ENCODE results near the gene GMDS. TPM values are rescaled to one million over a fixed set of nuclear protein-coding genes. Genes with fewer than 3 reads are reported as not detected.

Gene GMDS
- total RNA-seq, 1 experiment from 2014 or later: 35.0 TPM

DNA sequence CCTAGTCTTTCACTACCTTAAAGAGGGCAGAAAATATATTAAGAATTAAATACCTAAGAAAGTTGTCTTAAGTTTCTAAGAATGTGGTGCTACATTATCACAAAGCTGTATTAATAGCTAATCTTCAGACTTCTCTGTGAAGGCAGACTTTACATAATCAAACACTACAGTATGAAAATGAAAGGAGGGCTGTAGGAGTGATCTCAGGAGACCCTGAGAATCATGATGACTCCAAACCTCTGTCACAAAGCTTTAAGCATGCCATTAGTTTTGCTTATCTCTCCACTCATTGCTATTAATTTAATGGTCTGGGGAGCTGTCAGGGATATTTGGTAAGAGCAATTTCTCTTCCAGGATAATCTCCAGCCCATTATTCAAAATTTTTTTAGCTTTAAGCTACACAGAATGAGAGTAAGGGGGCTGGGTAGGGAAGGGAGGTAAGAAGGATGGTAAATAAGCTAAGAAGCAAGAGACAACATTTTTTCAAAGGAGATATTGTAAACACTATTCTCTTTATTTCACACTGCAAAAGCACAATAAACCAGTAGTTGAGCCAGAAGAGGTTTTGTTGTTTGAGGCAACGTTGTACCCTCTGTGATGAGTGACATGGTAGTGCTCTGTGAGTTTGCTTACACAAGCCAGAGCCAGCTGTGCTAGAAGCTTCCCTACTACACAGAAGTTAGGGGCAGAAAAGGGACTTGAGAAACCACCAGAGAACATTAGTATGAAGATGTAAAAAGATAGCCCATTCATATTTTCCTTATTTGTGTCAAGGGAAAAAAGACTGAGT, 258.8 kb downstream of the GMDS start:
- Mint-ChIP-seq H3K9me3 (peaks cover 37% of the 10 kb centered on the region), H3K4me1 (peaks cover 9% of the 10 kb centered on the region), H3K27ac (no peak overlapping the region), H3K4me3 (no peak overlapping the region), H3K27me3 (ENCODE audit: low read depth) (no peaks in the 10 kb centered on the region), H3K36me3 (peaks cover 21% of the 10 kb centered on the region)
- DNase-seq (ENCODE audit: low spot score) (no peak), ATAC-seq (no peak)
- ChIA-PET CTCF (no interaction called here), POLR2A (no interaction called here)
- no peak for TF ChIP-seq ZNF121 (CRISPR knock-in tag; IDR thresholded peaks at IDR 0.05)
- TF ChIP-seq EMX1 (CRISPR knock-in tag; IDR thresholded peaks at IDR 0.05): no peak
- TF ChIP-seq, protein P1, sequence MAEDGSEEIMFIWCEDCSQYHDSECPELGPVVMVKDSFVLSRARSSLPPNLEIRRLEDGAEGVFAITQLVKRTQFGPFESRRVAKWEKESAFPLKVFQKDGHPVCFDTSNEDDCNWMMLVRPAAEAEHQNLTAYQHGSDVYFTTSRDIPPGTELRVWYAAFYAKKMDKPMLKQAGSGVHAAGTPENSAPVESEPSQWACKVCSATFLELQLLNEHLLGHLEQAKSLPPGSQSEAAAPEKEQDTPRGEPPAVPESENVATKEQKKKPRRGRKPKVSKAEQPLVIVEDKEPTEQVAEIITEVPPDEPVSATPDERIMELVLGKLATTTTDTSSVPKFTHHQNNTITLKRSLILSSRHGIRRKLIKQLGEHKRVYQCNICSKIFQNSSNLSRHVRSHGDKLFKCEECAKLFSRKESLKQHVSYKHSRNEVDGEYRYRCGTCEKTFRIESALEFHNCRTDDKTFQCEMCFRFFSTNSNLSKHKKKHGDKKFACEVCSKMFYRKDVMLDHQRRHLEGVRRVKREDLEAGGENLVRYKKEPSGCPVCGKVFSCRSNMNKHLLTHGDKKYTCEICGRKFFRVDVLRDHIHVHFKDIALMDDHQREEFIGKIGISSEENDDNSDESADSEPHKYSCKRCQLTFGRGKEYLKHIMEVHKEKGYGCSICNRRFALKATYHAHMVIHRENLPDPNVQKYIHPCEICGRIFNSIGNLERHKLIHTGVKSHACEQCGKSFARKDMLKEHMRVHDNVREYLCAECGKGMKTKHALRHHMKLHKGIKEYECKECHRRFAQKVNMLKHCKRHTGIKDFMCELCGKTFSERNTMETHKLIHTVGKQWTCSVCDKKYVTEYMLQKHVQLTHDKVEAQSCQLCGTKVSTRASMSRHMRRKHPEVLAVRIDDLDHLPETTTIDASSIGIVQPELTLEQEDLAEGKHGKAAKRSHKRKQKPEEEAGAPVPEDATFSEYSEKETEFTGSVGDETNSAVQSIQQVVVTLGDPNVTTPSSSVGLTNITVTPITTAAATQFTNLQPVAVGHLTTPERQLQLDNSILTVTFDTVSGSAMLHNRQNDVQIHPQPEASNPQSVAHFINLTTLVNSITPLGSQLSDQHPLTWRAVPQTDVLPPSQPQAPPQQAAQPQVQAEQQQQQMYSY (CRISPR knock-in tag; IDR thresholded peaks at IDR 0.05): no peak
- TF ChIP-seq NFATC4 (CRISPR knock-in tag; IDR thresholded peaks at IDR 0.05): no peak
- no peak for TF ChIP-seq ZNF317 (CRISPR knock-in tag; IDR thresholded peaks at IDR 0.05; ENCODE audit: borderline replicate concordance, low read depth)
- TF ChIP-seq ZBTB21 (CRISPR knock-in tag; IDR thresholded peaks at IDR 0.05; ENCODE audit: borderline replicate concordance): no peak
- TF ChIP-seq ZNF416 (CRISPR knock-in tag; IDR thresholded peaks at IDR 0.05): no peak
- no peak for TF ChIP-seq FOXK1 (CRISPR knock-in tag; IDR thresholded peaks at IDR 0.05)
- TF ChIP-seq E2F4 (CRISPR knock-in tag; IDR thresholded peaks at IDR 0.05; ENCODE audit: borderline replicate concordance, low read depth): no peak
- no peak for TF ChIP-seq GABPB1 (CRISPR knock-in tag; IDR thresholded peaks at IDR 0.05)
- no peak for TF ChIP-seq ATF1 (CRISPR knock-in tag; IDR thresholded peaks at IDR 0.05)
- no peak for TF ChIP-seq ZNF671 (CRISPR knock-in tag; IDR thresholded peaks at IDR 0.05)
- no peak for TF ChIP-seq ZNF532 (CRISPR knock-in tag; IDR thresholded peaks at IDR 0.05; ENCODE audit: borderline replicate concordance)
- TF ChIP-seq, protein P2, sequence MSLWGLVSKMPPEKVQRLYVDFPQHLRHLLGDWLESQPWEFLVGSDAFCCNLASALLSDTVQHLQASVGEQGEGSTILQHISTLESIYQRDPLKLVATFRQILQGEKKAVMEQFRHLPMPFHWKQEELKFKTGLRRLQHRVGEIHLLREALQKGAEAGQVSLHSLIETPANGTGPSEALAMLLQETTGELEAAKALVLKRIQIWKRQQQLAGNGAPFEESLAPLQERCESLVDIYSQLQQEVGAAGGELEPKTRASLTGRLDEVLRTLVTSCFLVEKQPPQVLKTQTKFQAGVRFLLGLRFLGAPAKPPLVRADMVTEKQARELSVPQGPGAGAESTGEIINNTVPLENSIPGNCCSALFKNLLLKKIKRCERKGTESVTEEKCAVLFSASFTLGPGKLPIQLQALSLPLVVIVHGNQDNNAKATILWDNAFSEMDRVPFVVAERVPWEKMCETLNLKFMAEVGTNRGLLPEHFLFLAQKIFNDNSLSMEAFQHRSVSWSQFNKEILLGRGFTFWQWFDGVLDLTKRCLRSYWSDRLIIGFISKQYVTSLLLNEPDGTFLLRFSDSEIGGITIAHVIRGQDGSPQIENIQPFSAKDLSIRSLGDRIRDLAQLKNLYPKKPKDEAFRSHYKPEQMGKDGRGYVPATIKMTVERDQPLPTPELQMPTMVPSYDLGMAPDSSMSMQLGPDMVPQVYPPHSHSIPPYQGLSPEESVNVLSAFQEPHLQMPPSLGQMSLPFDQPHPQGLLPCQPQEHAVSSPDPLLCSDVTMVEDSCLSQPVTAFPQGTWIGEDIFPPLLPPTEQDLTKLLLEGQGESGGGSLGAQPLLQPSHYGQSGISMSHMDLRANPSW (CRISPR knock-in tag; conservative IDR thresholded peaks at IDR 0.05; ENCODE audit: low read depth): no peak
- TF ChIP-seq MYBL2 (CRISPR knock-in tag; IDR thresholded peaks at IDR 0.05): no peak
- no peak for TF ChIP-seq ZMAT4 (CRISPR knock-in tag; IDR thresholded peaks at IDR 0.05)
- no peak for TF ChIP-seq TEAD4 (CRISPR knock-in tag; IDR thresholded peaks at IDR 0.05)
- TF ChIP-seq JAZF1 (CRISPR knock-in tag; IDR thresholded peaks at IDR 0.05): no peak
- TF ChIP-seq, protein P3, sequence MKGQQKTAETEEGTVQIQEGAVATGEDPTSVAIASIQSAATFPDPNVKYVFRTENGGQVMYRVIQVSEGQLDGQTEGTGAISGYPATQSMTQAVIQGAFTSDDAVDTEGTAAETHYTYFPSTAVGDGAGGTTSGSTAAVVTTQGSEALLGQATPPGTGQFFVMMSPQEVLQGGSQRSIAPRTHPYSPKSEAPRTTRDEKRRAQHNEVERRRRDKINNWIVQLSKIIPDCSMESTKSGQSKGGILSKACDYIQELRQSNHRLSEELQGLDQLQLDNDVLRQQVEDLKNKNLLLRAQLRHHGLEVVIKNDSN (CRISPR knock-in tag; IDR thresholded peaks at IDR 0.05): no peak

Measured in WTC11 (cell line).